Prostate gland (tissue), 2 donors: ENCODE data around the gene KRT78.

Experiments used
- POLR2A ChIP-seq: fragments of 450-650 bp; IDR thresholded peaks from one replicate; pipeline ENCODE4 v1.6.1; 2016; ENCODE audit warnings: antibody characterized with exemption, mild to moderate bottlenecking
- TF ChIP-seq, protein P1 (sequence below), 4 experiments: fragments of 200-600 bp in 2 of 4; fragments of 450-650 bp in 2 of 4; sonication (generic) in 2 of 4; IDR thresholded peaks; 1 replicate in 3 of 4; 2 replicates in 1 of 4; pipeline ENCODE4 v1.5.1; 2016 to 2019; ENCODE audit warnings: antibody characterized with exemption in 4 of 4, mild to moderate bottlenecking in 2 of 4, moderate library complexity in 2 of 4

GRCh38 chr12:52790427-52791270 lies 58.1 kb downstream of the KRT78 start:
- TF ChIP-seq, protein P1, sequence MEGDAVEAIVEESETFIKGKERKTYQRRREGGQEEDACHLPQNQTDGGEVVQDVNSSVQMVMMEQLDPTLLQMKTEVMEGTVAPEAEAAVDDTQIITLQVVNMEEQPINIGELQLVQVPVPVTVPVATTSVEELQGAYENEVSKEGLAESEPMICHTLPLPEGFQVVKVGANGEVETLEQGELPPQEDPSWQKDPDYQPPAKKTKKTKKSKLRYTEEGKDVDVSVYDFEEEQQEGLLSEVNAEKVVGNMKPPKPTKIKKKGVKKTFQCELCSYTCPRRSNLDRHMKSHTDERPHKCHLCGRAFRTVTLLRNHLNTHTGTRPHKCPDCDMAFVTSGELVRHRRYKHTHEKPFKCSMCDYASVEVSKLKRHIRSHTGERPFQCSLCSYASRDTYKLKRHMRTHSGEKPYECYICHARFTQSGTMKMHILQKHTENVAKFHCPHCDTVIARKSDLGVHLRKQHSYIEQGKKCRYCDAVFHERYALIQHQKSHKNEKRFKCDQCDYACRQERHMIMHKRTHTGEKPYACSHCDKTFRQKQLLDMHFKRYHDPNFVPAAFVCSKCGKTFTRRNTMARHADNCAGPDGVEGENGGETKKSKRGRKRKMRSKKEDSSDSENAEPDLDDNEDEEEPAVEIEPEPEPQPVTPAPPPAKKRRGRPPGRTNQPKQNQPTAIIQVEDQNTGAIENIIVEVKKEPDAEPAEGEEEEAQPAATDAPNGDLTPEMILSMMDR (IDR thresholded peaks at IDR 0.05) = no peak
- no peak for TF ChIP-seq POLR2A
